Parathyroid adenoma (tissue), 2 donors: ENCODE data around the gene CYP3A4.

Source experiments
- H2AFZ ChIP-seq: fragments of 300-600 bp; sonication (generic); one replicate; pipeline ENCODE4 v1.7.0; 2017; ENCODE audit warnings: antibody characterized with exemption, mild to moderate bottlenecking
- H3K27ac ChIP-seq: fragments of 300-600 bp; sonication (generic); one replicate; pipeline ENCODE4 v1.7.0; 2017
- H3K27me3 ChIP-seq: fragments of 300-600 bp; sonication (generic); one replicate; pipeline ENCODE4 v1.7.0; 2017; ENCODE audit warnings: low read length; ENCODE audit not compliant: control insufficient read depth, insufficient read depth
- H3K36me3 ChIP-seq: fragments of 300-600 bp; sonication (generic); one replicate; pipeline ENCODE4 v1.7.0; 2017; ENCODE audit warnings: low read length; ENCODE audit not compliant: control insufficient read depth, insufficient read depth
- H3K4me1 ChIP-seq: fragments of 300-600 bp; sonication (generic); one replicate; pipeline ENCODE4 v1.7.0; 2017; ENCODE audit warnings: control low read depth
- H3K4me2 ChIP-seq: fragments of 300-600 bp; sonication (generic); one replicate; pipeline ENCODE4 v1.7.0; 2017; ENCODE audit warnings: low read length
- H3K4me3 ChIP-seq: fragments of 300-600 bp; sonication (generic); one replicate; pipeline ENCODE4 v1.7.0; 2017; ENCODE audit warnings: low read depth, low read length
- H3K79me2 ChIP-seq: fragments of 300-600 bp; sonication (generic); one replicate; pipeline ENCODE4 v1.7.0; 2017; ENCODE audit warnings: control low read depth
- H3K9ac ChIP-seq: fragments of 300-600 bp; sonication (generic); one replicate; pipeline ENCODE4 v1.7.0; 2017; ENCODE audit warnings: mild to moderate bottlenecking
- H3K9me3 ChIP-seq: fragments of 300-600 bp; sonication (generic); one replicate; pipeline ENCODE4 v1.7.0; 2017; ENCODE audit warnings: low read length; ENCODE audit not compliant: control insufficient read depth
- TF ChIP-seq, protein P1 (sequence below): fragments of 300-600 bp; sonication (generic); IDR thresholded peaks from one replicate; pipeline ENCODE4 v1.7.0; 2017; ENCODE audit warnings: antibody characterized with exemption, mild to moderate bottlenecking
- donor health status: primary hyperparathyroidism.

The CYP3A4 gene

DNA sequence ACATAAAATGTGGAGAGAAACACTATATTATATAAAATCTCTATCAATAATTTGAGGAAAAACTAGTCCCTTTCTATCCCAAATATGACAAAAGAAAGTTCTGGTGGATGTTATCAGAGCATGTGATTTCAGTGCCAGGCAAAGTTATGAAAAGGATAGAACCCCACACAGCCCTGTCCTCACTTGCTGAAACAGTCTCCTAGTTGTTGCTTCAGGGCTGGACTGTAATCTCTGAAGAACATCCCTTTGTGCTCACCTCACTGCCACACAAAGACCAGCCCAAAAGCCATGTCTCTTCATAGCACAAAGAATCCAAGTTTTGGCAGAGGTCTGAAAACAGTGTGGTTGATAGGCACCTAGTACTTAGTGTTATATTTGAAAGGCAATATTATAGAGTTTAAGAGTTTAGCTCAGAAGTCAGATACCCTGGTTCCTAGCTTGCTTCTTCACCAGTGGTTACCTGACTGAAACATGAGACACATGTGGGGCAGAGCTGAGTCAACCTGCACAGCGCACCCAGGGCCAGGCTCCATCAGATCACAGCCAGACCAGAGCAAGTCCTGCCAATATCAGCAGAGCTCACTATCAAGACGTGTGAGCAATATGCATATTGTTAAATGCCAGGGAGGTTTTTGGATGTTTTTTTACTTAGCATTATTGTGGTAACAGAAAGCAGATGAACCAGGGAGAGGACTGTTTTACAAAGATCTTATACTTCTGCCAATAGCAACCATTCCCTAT, 74.0 kb downstream of the CYP3A4 start:
- no peak overlapping the region for H3K9ac ChIP-seq
- H3K4me3 ChIP-seq = no peak overlapping the region
- H3K9me3 ChIP-seq = no peaks in the 10 kb centered on the region
- no peaks in the 10 kb centered on the region for H3K27me3 ChIP-seq
- H3K4me1 ChIP-seq = no peaks in the 10 kb centered on the region
- no peak overlapping the region for H2AFZ ChIP-seq
- H3K4me2 ChIP-seq = no peak overlapping the region
- H3K79me2 ChIP-seq = no peaks in the 10 kb centered on the region
- no peaks in the 10 kb centered on the region for H3K36me3 ChIP-seq
- TF ChIP-seq, protein P1, sequence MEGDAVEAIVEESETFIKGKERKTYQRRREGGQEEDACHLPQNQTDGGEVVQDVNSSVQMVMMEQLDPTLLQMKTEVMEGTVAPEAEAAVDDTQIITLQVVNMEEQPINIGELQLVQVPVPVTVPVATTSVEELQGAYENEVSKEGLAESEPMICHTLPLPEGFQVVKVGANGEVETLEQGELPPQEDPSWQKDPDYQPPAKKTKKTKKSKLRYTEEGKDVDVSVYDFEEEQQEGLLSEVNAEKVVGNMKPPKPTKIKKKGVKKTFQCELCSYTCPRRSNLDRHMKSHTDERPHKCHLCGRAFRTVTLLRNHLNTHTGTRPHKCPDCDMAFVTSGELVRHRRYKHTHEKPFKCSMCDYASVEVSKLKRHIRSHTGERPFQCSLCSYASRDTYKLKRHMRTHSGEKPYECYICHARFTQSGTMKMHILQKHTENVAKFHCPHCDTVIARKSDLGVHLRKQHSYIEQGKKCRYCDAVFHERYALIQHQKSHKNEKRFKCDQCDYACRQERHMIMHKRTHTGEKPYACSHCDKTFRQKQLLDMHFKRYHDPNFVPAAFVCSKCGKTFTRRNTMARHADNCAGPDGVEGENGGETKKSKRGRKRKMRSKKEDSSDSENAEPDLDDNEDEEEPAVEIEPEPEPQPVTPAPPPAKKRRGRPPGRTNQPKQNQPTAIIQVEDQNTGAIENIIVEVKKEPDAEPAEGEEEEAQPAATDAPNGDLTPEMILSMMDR = no peak
- no peak overlapping the region for H3K27ac ChIP-seq

- H2AFZ ChIP-seq = no peak overlapping the region
- H3K9ac ChIP-seq = no peak overlapping the region
- H3K9me3 ChIP-seq = no peaks in the 10 kb centered on the region
- H3K4me3 ChIP-seq = no peak overlapping the region
- no peaks in the 10 kb centered on the region for H3K36me3 ChIP-seq
- no peak overlapping the region for H3K4me2 ChIP-seq
- H3K4me1 ChIP-seq = no peaks in the 10 kb centered on the region
- no peaks in the 10 kb centered on the region for H3K27me3 ChIP-seq
- TF ChIP-seq, protein P1 = no peak
- no peak overlapping the region for H3K27ac ChIP-seq
- no peaks in the 10 kb centered on the region for H3K79me2 ChIP-seq
These were observed 74.7 kb downstream of the CYP3A4 start for GRCh38 chr7:99709260-99709659.

- H3K27ac ChIP-seq = no peak overlapping the region
- H3K4me3 ChIP-seq = no peak overlapping the region
These were observed 76.9 kb downstream of the CYP3A4 start for GRCh38 chr7:99707096-99707495.

More at GRCh38 chr7:99707096-99707495, 76.9 kb downstream of the CYP3A4 start:
- Histone ChIP-seq H3K4me2 (no peak overlapping the region), H2AFZ (no peak overlapping the region), H3K9me3 (no peaks in the 10 kb centered on the region), H3K9ac (no peak overlapping the region), H3K27me3 (no peaks in the 10 kb centered on the region), H3K36me3 (no peaks in the 10 kb centered on the region), H3K79me2 (no peaks in the 10 kb centered on the region), H3K4me1 (no peaks in the 10 kb centered on the region)
- TF ChIP-seq, protein P1 = no peak
